Natural killer cell (primary cell): ENCODE measurements around the gene ATP5F1D. TPM values are rescaled to one million over a fixed set of nuclear protein-coding genes. Genes with fewer than 3 reads are reported as not detected.

ENCODE experiments used
- ATAC-seq, 3 donors: fragments of 150-1000 bp in 2 of 3; fragments of 200-7000 bp in 1 of 3; cut with Tn5 transposase; 1 replicate in 1 of 3; 2 replicates in 2 of 3; pipeline ENCODE4 v1.10.0; 2021; ENCODE audit warnings: mild to moderate bottlenecking in 2 of 3, moderate library complexity in 2 of 3
- DNase-seq, 2 donors: peaks; one replicate each; pipeline versions ENCODE4 v3.0.0 to v3.0.0-alpha.2; 2013 to 2021; ENCODE audit warnings: mixed read lengths in 1 of 2
- H3K27ac ChIP-seq: one replicate; pipeline ENCODE4 v1.5.1; 2013; ENCODE audit warnings: mild to moderate bottlenecking, low read length
- H3K27me3 ChIP-seq: one replicate; pipeline ENCODE4 v1.6.1; 2013; ENCODE audit warnings: low read length; ENCODE audit not compliant: control insufficient read depth, insufficient read depth
- H3K36me3 ChIP-seq: one replicate; pipeline ENCODE4 v1.6.1; 2013; ENCODE audit warnings: low read length; ENCODE audit not compliant: control insufficient read depth, insufficient read depth
- H3K4me1 ChIP-seq: one replicate; pipeline ENCODE4 v1.6.1; 2013; ENCODE audit warnings: low read length; ENCODE audit not compliant: control insufficient read depth, insufficient read depth
- H3K4me3 ChIP-seq: one replicate; pipeline ENCODE4 v1.5.1; 2013; ENCODE audit warnings: low read length
- H3K9me3 ChIP-seq: one replicate; pipeline ENCODE4 v1.6.1; 2013; ENCODE audit warnings: low read length; ENCODE audit not compliant: control insufficient read depth, insufficient read depth
- H3K27ac Mint-ChIP-seq, 2 donors: one replicate each; pipeline ENCODE4 v1.8.0; 2022; ENCODE audit warnings: mild to moderate bottlenecking in 2 of 2, mixed read lengths in 2 of 2, moderate library complexity in 1 of 2
- H3K27me3 Mint-ChIP-seq, 2 donors: one replicate each; pipeline ENCODE4 v1.8.0; 2022; ENCODE audit warnings: low read depth in 2 of 2, mixed read lengths in 2 of 2
- H3K36me3 Mint-ChIP-seq: one replicate; pipeline ENCODE4 v1.8.0; 2022; ENCODE audit warnings: mixed read lengths
- H3K4me1 Mint-ChIP-seq, 2 donors: one replicate each; pipeline ENCODE4 v1.8.0; 2022; ENCODE audit warnings: mixed read lengths in 2 of 2
- H3K4me3 Mint-ChIP-seq: one replicate; pipeline ENCODE4 v1.8.0; 2022; ENCODE audit warnings: mild to moderate bottlenecking, moderate library complexity, mixed read lengths
- H3K9me3 Mint-ChIP-seq, 2 donors: one replicate each; pipeline ENCODE4 v1.8.0; 2022; ENCODE audit warnings: mixed read lengths in 2 of 2
- WGBS: methylation state at CpG from one replicate; pipeline ENCODE4 v1.1.7; 2013; ENCODE audit warnings: missing lambda C conversion rate; ENCODE audit not compliant: insufficient coverage; 5-methylcytosine and 5-hydroxymethylcytosine counted together
- intact Hi-C: fragments of 100-400 bp; cut with micrococcal nuclease; formaldehyde crosslinking; loops from one replicate; pipeline ENCODE4 v1.14.2; 2022
- total RNA-seq, 4 donors: library from RNA; stranded (reverse); fragments of 120-200 nt in 1 of 4; gene quantifications; one replicate each; pipeline versions ENCODE4 v1.2.3 to v1.2.4, GENCODE V29; 2013 to 2022
- TF ChIP-seq, protein P1 (sequence below): fragments of 200-600 bp; IDR thresholded peaks from one replicate; pipeline ENCODE4 v1.8.0; 2022; ENCODE audit warnings: antibody characterized with exemption

The ATP5F1D gene
- total RNA-seq, 3 donors from 2014 or later (not counting 1 experiment from before 2014, with no cell fraction given): 88.6 to 119 (median 104) TPM

DNA sequence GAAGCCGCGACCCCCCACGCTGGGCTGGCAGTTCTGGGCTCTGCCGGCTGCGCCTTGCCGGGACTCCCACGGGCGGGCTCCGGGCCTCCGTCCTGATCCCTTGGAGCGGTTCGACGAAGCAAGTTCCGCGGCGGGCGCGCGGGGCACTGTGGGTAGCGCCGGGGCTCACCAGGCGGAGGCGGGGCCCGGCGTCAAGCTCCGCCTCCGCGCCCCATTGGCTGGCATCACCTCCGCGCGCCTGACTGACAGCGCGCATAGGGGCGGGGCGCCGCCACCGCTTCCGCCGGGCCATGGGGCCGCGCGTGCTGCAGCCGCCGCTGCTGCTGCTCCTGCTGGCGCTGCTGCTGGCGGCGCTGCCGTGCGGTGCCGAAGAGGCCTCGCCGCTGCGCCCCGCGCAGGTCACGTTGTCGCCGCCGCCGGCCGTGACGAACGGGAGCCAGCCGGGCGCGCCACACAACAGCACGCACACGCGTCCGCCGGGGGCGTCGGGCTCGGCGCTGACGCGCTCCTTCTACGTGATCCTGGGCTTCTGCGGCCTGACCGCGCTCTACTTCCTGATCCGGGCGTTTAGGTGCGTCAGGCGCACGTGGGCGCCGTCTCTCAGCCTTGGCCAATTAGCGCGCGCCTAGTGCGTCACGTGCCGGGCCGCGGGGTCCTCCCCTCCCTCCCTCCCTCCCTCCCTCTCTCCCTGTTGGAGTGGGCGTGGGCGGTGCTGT lies 33.9 kb downstream of the ATP5F1D start, which contains the start of gene FAM174C:
FAM174C (plus strand) TSS at position 271 of the 716 bp plus-strand sequence; CDS start at position 291, 20 bp downstream.
- TF ChIP-seq, protein P1, sequence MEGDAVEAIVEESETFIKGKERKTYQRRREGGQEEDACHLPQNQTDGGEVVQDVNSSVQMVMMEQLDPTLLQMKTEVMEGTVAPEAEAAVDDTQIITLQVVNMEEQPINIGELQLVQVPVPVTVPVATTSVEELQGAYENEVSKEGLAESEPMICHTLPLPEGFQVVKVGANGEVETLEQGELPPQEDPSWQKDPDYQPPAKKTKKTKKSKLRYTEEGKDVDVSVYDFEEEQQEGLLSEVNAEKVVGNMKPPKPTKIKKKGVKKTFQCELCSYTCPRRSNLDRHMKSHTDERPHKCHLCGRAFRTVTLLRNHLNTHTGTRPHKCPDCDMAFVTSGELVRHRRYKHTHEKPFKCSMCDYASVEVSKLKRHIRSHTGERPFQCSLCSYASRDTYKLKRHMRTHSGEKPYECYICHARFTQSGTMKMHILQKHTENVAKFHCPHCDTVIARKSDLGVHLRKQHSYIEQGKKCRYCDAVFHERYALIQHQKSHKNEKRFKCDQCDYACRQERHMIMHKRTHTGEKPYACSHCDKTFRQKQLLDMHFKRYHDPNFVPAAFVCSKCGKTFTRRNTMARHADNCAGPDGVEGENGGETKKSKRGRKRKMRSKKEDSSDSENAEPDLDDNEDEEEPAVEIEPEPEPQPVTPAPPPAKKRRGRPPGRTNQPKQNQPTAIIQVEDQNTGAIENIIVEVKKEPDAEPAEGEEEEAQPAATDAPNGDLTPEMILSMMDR: no peak
- DNase-seq (peak; percentile 94 to 98), ATAC-seq (peak; percentile 82 to 95 (median 85))
- Histone ChIP-seq H3K27me3 (no peaks in the 10 kb centered on the region), H3K27ac (peak within 1 kb of the TSS; percentile 91), H3K4me1 (peaks cover 65% of the 10 kb centered on the region), H3K9me3 (no peaks in the 10 kb centered on the region), H3K4me3 (peak within 1 kb of the TSS; percentile 65), H3K36me3 (peaks cover 51% of the 10 kb centered on the region)
- intact Hi-C loops: loop anchor here (10.0 kb wide), 1 partner anchor 219 kb away; the partner anchor contains the start of genes PCSK4 and REEP6
- Mint-ChIP-seq H3K9me3 (no peaks in the 10 kb centered on the region), H3K4me3 (peak within 1 kb of the TSS; percentile 83), H3K27ac (peak within 1 kb of the TSS; percentile 91 to 93), H3K4me1 (peaks cover 40 to 57% of the 10 kb centered on the region in 2 donors), H3K36me3 (peaks cover 7% of the 10 kb centered on the region), H3K27me3 (no peaks in the 10 kb centered on the region)
- WGBS: under 1% methylated on average over 90 of the region's 98 CpGs

DNA sequence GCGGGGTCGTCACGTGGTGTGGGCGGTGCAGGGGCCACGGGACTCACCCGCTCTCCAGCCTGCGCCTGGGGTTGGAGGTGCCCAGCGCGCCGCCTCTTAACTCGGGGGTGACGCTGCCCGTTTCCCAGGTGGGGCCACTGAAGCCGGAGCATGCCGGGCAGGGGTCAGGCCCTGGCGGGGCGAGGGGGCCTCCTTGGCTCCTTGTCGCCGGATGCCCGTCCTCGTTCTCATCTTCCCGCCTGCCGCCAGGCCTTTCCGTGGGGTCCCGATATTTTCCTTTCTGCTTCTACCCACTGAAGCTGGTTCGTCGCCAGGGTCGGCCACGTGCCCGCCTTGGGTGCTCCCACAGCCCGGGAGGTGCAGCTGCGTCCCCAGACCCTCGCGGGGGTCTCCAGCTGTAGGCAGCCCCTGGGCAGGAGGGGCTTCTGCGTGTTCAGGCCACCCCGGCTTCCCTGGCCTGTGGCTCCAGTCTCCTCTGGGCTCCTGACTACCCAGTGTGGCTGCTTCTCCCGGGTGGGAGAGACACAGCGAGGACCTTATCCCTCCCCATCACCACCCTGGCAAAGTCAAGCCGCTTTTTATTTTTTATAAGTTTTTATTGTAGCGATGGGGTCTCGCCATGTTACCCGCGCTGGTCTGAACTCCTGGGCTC lies 34.6 kb downstream of the ATP5F1D start:
- H3K36me3 Mint-ChIP-seq: peaks cover 7% of the 10 kb centered on the region
- intact Hi-C loops: loop anchor here (10.0 kb wide), 1 partner anchor 219 kb away; the partner anchor contains the start of genes PCSK4 and REEP6
- no peaks in the 10 kb centered on the region for H3K27me3 Mint-ChIP-seq
- no peak for DNase-seq
- TF ChIP-seq, protein P1: no peak
- no peaks in the 10 kb centered on the region for H3K27me3 ChIP-seq
- WGBS: 7% methylated on average over 41 of the region's 43 CpGs
- peak overlapping the region; percentile 91 to 93 for H3K27ac Mint-ChIP-seq
- H3K9me3 ChIP-seq: no peaks in the 10 kb centered on the region
- H3K4me3 ChIP-seq: peak overlapping the region; percentile 65
- H3K27ac ChIP-seq: peak overlapping the region; percentile 91
- peaks cover 33 to 53% of the 10 kb centered on the region in 2 donors for H3K4me1 Mint-ChIP-seq
- peak overlapping the region; percentile 78 for H3K4me3 Mint-ChIP-seq
- no peak for ATAC-seq
- H3K4me1 ChIP-seq: peaks cover 58% of the 10 kb centered on the region
- peaks cover 44% of the 10 kb centered on the region for H3K36me3 ChIP-seq
- H3K9me3 Mint-ChIP-seq: no peaks in the 10 kb centered on the region

DNA sequence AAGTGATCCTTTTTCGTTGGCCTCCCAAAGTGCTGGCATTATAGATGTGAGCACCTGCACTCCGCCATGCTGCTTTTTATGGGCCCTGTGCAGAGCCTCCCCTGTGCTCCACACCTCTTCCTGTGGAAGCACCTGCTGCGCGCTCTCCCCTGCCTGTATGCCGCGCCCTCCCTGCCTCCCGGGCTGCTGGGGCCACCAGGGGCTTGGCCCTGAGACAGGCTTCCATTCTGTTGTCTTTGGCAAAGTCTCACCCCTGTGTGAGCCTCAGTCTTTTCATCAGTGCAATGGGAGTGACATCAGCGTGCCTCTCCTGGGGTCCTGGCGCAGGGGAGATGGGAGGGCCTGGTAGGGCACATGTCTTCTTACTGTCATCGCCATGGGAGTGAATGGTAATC lies 35.1 kb downstream of the ATP5F1D start:
- H3K36me3 ChIP-seq: peaks cover 39% of the 10 kb centered on the region
- peak overlapping the region; percentile 65 for H3K4me3 ChIP-seq
- DNase-seq: peak in 1 of 2 donors; percentile 63

More for the DNA sequence above, 35.1 kb downstream of the ATP5F1D start:
- Histone ChIP-seq H3K4me1 (peaks cover 53% of the 10 kb centered on the region), H3K9me3 (no peaks in the 10 kb centered on the region), H3K27ac (peak overlapping the region; percentile 91), H3K27me3 (no peaks in the 10 kb centered on the region)
- Mint-ChIP-seq H3K4me1 (peaks cover 28 to 49% of the 10 kb centered on the region in 2 donors), H3K4me3 (peak overlapping the region; percentile 75), H3K27ac (peak overlapping the region; percentile 91 to 93), H3K9me3 (no peaks in the 10 kb centered on the region), H3K36me3 (peaks cover 7% of the 10 kb centered on the region), H3K27me3 (no peaks in the 10 kb centered on the region)
- WGBS: 40% methylated on average over 10 of the region's 10 CpGs
- intact Hi-C loops: loop anchor here (10.0 kb wide), 1 partner anchor 218 kb away; the partner anchor contains the start of genes PCSK4 and REEP6
- TF ChIP-seq, protein P1: no peak
- ATAC-seq: no peak
